Glutamatergic neuron (in vitro differentiated cells): ENCODE data around the gene AFF2. TPM values are rescaled to one million over a fixed set of nuclear protein-coding genes. Genes with fewer than 3 reads are reported as not detected.

Experiments used
- DNase-seq: peaks from one replicate; pipeline ENCODE4 v3.0.0; 2022
- H3K27ac Mint-ChIP-seq: one replicate; pipeline ENCODE4 v1.8.0; 2020; ENCODE audit warnings: mild to moderate bottlenecking, mixed read lengths, inconsistent platforms; ENCODE audit not compliant: unreplicated experiment
- H3K27me3 Mint-ChIP-seq: one replicate; pipeline ENCODE4 v1.8.0; 2020; ENCODE audit warnings: mild to moderate bottlenecking, moderate library complexity, mixed read lengths, inconsistent platforms; ENCODE audit not compliant: unreplicated experiment
- H3K36me3 Mint-ChIP-seq: one replicate; pipeline ENCODE4 v1.8.0; 2020; ENCODE audit warnings: mild to moderate bottlenecking, mixed read lengths, inconsistent platforms; ENCODE audit not compliant: unreplicated experiment
- H3K4me1 Mint-ChIP-seq: one replicate; pipeline ENCODE4 v1.8.0; 2020; ENCODE audit warnings: mild to moderate bottlenecking, low read depth, mixed read lengths, inconsistent platforms; ENCODE audit not compliant: unreplicated experiment
- H3K4me3 Mint-ChIP-seq: one replicate; pipeline ENCODE4 v1.8.0; 2020; ENCODE audit warnings: mild to moderate bottlenecking, mixed read lengths, inconsistent platforms; ENCODE audit not compliant: unreplicated experiment
- H3K9me3 Mint-ChIP-seq: one replicate; pipeline ENCODE4 v1.8.0; 2020; ENCODE audit warnings: mild to moderate bottlenecking, moderate library complexity, mixed read lengths, inconsistent platforms; ENCODE audit not compliant: unreplicated experiment
- total RNA-seq: library from RNA; stranded (reverse); fragmentation: NEBNext Ultra II Directional; extraction: Animal tissue kit (Norgen Biotek cat#: 25700); gene quantifications from one replicate; pipeline ENCODE4 v1.2.1, GENCODE V29; 2021; ENCODE audit not compliant: unreplicated experiment
- TF ChIP-seq, protein P1 (sequence below): fragments of 200-600 bp; sonication (generic); IDR thresholded peaks from one replicate; pipeline ENCODE4 v1.5.0; 2021; ENCODE audit not compliant: partially characterized antibody, unreplicated experiment

AFF2 gene
- total RNA-seq, 1 donor from 2014 or later, result 12.2 TPM

DNA sequence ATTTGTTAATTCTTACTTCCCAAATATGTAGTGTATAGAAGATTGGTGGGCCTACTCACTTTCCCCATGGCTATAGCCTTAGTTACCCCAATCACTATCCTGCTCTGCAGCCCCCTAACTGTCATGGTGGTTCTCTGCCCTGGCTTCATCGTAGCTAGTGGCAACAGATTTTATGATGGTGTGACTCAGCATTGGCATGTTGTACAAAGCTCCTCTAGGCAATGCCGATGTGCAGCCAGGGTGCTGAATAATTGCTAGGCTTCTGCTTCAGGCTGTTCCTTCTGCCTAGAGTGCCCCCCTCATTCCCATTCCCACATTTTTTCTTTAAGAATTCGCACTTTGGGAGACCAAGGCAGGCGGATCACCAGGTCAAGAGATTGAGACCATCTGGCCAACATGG, 35.2 kb downstream of the AFF2 start:
- no peaks in the 10 kb centered on the region for H3K9me3 Mint-ChIP-seq
- TF ChIP-seq, protein P1, sequence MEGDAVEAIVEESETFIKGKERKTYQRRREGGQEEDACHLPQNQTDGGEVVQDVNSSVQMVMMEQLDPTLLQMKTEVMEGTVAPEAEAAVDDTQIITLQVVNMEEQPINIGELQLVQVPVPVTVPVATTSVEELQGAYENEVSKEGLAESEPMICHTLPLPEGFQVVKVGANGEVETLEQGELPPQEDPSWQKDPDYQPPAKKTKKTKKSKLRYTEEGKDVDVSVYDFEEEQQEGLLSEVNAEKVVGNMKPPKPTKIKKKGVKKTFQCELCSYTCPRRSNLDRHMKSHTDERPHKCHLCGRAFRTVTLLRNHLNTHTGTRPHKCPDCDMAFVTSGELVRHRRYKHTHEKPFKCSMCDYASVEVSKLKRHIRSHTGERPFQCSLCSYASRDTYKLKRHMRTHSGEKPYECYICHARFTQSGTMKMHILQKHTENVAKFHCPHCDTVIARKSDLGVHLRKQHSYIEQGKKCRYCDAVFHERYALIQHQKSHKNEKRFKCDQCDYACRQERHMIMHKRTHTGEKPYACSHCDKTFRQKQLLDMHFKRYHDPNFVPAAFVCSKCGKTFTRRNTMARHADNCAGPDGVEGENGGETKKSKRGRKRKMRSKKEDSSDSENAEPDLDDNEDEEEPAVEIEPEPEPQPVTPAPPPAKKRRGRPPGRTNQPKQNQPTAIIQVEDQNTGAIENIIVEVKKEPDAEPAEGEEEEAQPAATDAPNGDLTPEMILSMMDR, result no peak
- no peak for DNase-seq
- H3K4me1 Mint-ChIP-seq, result no peaks in the 10 kb centered on the region
- no peaks in the 10 kb centered on the region for H3K36me3 Mint-ChIP-seq
- no peak overlapping the region for H3K4me3 Mint-ChIP-seq
- H3K27ac Mint-ChIP-seq, result no peak overlapping the region
- H3K27me3 Mint-ChIP-seq, result no peaks in the 10 kb centered on the region

DNA sequence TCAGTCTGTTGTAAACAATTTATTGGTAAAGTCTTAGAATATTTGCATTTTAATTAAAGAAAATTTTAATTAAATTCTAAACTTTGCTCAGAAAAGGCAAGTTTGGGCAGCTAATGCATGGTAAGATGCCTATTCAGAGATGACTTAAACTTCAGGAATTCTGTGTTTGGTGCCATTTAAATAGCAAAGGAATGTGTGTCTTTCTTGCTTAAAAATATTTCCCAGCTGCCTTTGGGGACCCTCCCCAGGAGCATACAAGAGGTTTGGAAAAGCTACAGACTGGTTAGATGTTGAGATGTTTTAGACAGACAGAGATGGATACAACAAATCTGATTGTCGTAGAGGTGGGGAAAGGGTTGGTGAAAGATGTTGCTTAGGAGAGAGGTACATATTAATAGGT, 36.5 kb downstream of the AFF2 start:
- no peak overlapping the region for H3K4me3 Mint-ChIP-seq
- no peaks in the 10 kb centered on the region for H3K27me3 Mint-ChIP-seq
- H3K4me1 Mint-ChIP-seq, result no peaks in the 10 kb centered on the region
- no peak for DNase-seq
- TF ChIP-seq, protein P1, result no peak
- H3K9me3 Mint-ChIP-seq, result no peaks in the 10 kb centered on the region
- no peak overlapping the region for H3K27ac Mint-ChIP-seq
- no peaks in the 10 kb centered on the region for H3K36me3 Mint-ChIP-seq

GRCh38 chrX:148537556-148538182, 37.3 kb downstream of the AFF2 start:
- no peaks in the 10 kb centered on the region for H3K9me3 Mint-ChIP-seq
- H3K36me3 Mint-ChIP-seq, result no peaks in the 10 kb centered on the region

GRCh38 chrX:148538582-148538981, 38.2 kb downstream of the AFF2 start:
- Mint-ChIP-seq H3K27ac (no peak overlapping the region), H3K27me3 (no peaks in the 10 kb centered on the region)
- DNase-seq, result no peak

More at GRCh38 chrX:148537556-148538182, 37.3 kb downstream of the AFF2 start:
- DNase-seq, result no peak
- Mint-ChIP-seq H3K4me1 (no peaks in the 10 kb centered on the region), H3K4me3 (no peak overlapping the region), H3K27ac (no peak overlapping the region), H3K27me3 (no peaks in the 10 kb centered on the region)
- TF ChIP-seq, protein P1, result no peak

DNA sequence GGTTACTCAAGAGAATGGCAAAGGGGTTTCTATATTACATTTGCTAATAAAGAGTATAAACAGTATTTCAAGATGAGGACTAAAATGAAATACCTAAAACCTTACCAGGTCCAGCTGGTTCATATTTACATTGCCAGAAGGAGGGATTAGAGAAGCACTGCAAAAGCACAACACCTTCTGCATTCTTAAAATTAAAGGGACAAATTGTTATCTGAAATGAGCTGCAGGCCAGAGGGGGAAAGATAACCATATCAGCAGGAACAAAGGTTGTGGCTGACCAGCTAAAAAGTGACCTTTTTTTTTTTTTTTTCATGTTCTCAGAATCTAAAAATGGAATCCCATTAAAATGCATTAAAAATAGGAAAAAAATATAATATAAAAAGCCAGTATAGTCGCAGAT, 39.7 kb downstream of the AFF2 start:
- TF ChIP-seq, protein P1, result no peak
- H3K36me3 Mint-ChIP-seq, result no peaks in the 10 kb centered on the region
- no peak overlapping the region for H3K27ac Mint-ChIP-seq

More at GRCh38 chrX:148538582-148538981, 38.2 kb downstream of the AFF2 start:
- Mint-ChIP-seq H3K36me3 (no peaks in the 10 kb centered on the region), H3K4me1 (no peaks in the 10 kb centered on the region), H3K9me3 (no peaks in the 10 kb centered on the region), H3K4me3 (no peak overlapping the region)
- TF ChIP-seq, protein P1, result no peak

More for the DNA sequence above, 39.7 kb downstream of the AFF2 start:
- Mint-ChIP-seq H3K4me1 (peaks cover 5% of the 10 kb centered on the region), H3K9me3 (no peaks in the 10 kb centered on the region), H3K4me3 (no peak overlapping the region), H3K27me3 (no peaks in the 10 kb centered on the region)
- DNase-seq, result no peak
